A673 (cell line): ENCODE results near the gene DOCK1. TPM values are rescaled to one million over a fixed set of nuclear protein-coding genes. Genes with fewer than 3 reads are reported as not detected.

Experiments used
- BruUV-seq: library from RNA; stranded (reverse); fragments of 400-500 nt; replicated peaks from 2 replicates; lab custom pipeline; 2021; lab: Mats Ljungman, UMichigan
- CTCF ChIA-PET: fragments of 300-600 bp; sonication (Branson Sonifier 250); formaldehyde crosslinking; loops from one replicate; lab custom pipeline; 2022; ENCODE audit warnings: antibody characterized with exemption; lab: Charles Lee
- POLR2A ChIA-PET: fragments of 300-600 bp; sonication (Branson Sonifier 250); formaldehyde crosslinking; loops from one replicate; lab custom pipeline; 2022; ENCODE audit warnings: antibody characterized with exemption; ENCODE audit not compliant: low non-redundant PET; lab: Charles Lee
- DNase-seq: peaks from one replicate; pipeline ENCODE4 v3.0.0-alpha.2; 2015; ENCODE audit warnings: low spot score
- H3K27ac ChIP-seq: fragments of 200-600 bp; sonication (generic); 2 replicates; pipeline ENCODE4 v1.5.1; 2016; ENCODE audit warnings: mixed run types, low read depth, mild to moderate bottlenecking, mixed read lengths, antibody characterized with exemption, low read length; ENCODE audit not compliant: poor library complexity, severe bottlenecking
- H3K27me3 ChIP-seq: fragments of 200-600 bp; sonication (generic); replicated peaks from 2 replicates; pipeline ENCODE4 v1.6.1; 2017; ENCODE audit warnings: mixed run types, low read depth, mild to moderate bottlenecking, mixed read lengths, antibody characterized with exemption, low read length; ENCODE audit not compliant: insufficient read depth, poor library complexity
- H3K36me3 ChIP-seq: fragments of 200-600 bp; sonication (generic); 2 replicates; pipeline ENCODE4 v1.6.1; 2016; ENCODE audit warnings: mixed run types, mild to moderate bottlenecking, mixed read lengths, antibody characterized with exemption, low read length; ENCODE audit not compliant: insufficient read depth, poor library complexity, severe bottlenecking
- H3K4me1 ChIP-seq: fragments of 200-600 bp; sonication (generic); 2 replicates; pipeline ENCODE4 v1.6.1; 2017; ENCODE audit warnings: mixed run types, mild to moderate bottlenecking, mixed read lengths, antibody characterized with exemption, low read length; ENCODE audit not compliant: insufficient read depth, poor library complexity, severe bottlenecking
- H3K4me3 ChIP-seq: fragments of 200-600 bp; sonication (generic); 2 replicates; pipeline ENCODE4 v1.5.1; 2016; ENCODE audit warnings: low read depth, mixed run types, mild to moderate bottlenecking, mixed read lengths, low read length; ENCODE audit not compliant: poor library complexity, severe bottlenecking
- H3K9me3 ChIP-seq: fragments of 200-600 bp; sonication (generic); 2 replicates; pipeline ENCODE4 v1.6.1; 2016; ENCODE audit warnings: mixed run types, low read depth, mild to moderate bottlenecking, mixed read lengths, antibody characterized with exemption, low read length; ENCODE audit not compliant: poor library complexity, severe bottlenecking
- CTCF ChIP-seq: fragments of 300-800, 200-600 bp; sonication (generic); conservative IDR thresholded peaks from 2 replicates; pipeline ENCODE4 v1.5.1; 2017; ENCODE audit warnings: low read depth, mild to moderate bottlenecking, antibody characterized with exemption, low read length, moderate library complexity, mixed read lengths
- EZH2 ChIP-seq: fragments of 200-600 bp; sonication (generic); IDR thresholded peaks from 2 replicates; pipeline ENCODE4 v1.6.1; 2017; ENCODE audit warnings: borderline replicate concordance, low read depth, mild to moderate bottlenecking, mixed read lengths, antibody characterized with exemption, low read length; ENCODE audit not compliant: poor library complexity, severe bottlenecking
- intact Hi-C: fragments of 100-400 bp; cut with micrococcal nuclease; formaldehyde crosslinking; loops from one replicate; pipeline ENCODE4 v1.10.0; 2022; ENCODE audit not compliant: unreplicated experiment
- total RNA-seq: library from RNA; stranded (reverse); gene quantifications from 2 replicates; pipeline ENCODE4 v1.2.3, GENCODE V29; 2021

Gene DOCK1
- total RNA-seq, 1 experiment from 2014 or later: 30.7 TPM

- Histone ChIP-seq H3K9me3 (no peaks in the 10 kb centered on the region), H3K27ac (no peak overlapping the region), H3K27me3 (no peaks in the 10 kb centered on the region), H3K4me3 (no peak overlapping the region), H3K36me3 (no peaks in the 10 kb centered on the region), H3K4me1 (no peaks in the 10 kb centered on the region)
- CTCF ChIA-PET: no interaction called here
- POLR2A ChIA-PET: no interaction called here
- BruUV-seq: no TSS peak
- TF ChIP-seq CTCF (no peak), EZH2 (no peak)
- DNase-seq: no peak
- intact Hi-C loops: no loop called here
Observed at GRCh38 chr10:127278001-127278400, 372.8 kb downstream of the DOCK1 start.

- intact Hi-C loops: no loop called here
Observed at GRCh38 chr10:127279334-127279774, 374.1 kb downstream of the DOCK1 start.

DNA sequence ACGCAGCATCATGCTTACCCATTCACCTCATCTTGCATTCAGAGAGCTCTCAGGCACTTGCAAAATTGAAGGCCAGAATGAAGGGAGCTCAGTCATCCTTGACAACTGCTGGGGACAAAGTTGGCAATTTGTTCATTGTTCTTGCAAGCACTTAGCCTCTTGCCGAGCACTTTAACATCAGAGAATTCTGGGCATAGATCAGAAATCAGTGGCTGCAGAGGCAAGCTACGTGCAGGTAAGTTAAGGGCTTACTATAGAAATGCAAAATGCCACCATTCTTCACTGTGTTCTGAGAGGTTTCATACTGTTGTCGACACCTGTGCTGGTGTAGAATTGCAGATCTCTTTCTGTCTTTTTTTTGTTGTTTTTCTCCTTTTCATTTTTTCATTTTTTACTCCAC lies 375.2 kb downstream of the DOCK1 start:
- no peak overlapping the region for H3K27ac ChIP-seq
- no peaks in the 10 kb centered on the region for H3K4me1 ChIP-seq
- no peak overlapping the region for H3K4me3 ChIP-seq
- ChIA-PET CTCF (no interaction called here), POLR2A (no interaction called here)
- intact Hi-C loops: no loop called here
- DNase-seq: no peak
- TF ChIP-seq EZH2 (no peak), CTCF (no peak)
- no peaks in the 10 kb centered on the region for H3K36me3 ChIP-seq
- no TSS peak for BruUV-seq
- H3K27me3 ChIP-seq: no peaks in the 10 kb centered on the region
- no peaks in the 10 kb centered on the region for H3K9me3 ChIP-seq

More at GRCh38 chr10:127279334-127279774, 374.1 kb downstream of the DOCK1 start:
- Histone ChIP-seq H3K27me3 (no peaks in the 10 kb centered on the region), H3K4me3 (no peak overlapping the region), H3K4me1 (no peaks in the 10 kb centered on the region), H3K27ac (no peak overlapping the region), H3K36me3 (no peaks in the 10 kb centered on the region), H3K9me3 (no peaks in the 10 kb centered on the region)
- no peak for DNase-seq
- CTCF ChIA-PET: no interaction called here
- TF ChIP-seq EZH2 (no peak), CTCF (no peak)
- BruUV-seq: no TSS peak
- POLR2A ChIA-PET: no interaction called here
